A204.1 (cell line): ENCODE data around the gene NOL11.
"Not testable (repeated sequence)": the region's sequence is repeated elsewhere in the genome, so short reads cannot be mapped to it uniquely, and the experiment has no call there.

ENCODE experiments used
- FAIRE-seq: peaks from 2 replicates; lab custom pipeline; 2012; peaks lifted over from hg19 to GRCh38; lab: Jason Lieb, UNC

NOL11 gene

GRCh38 chr17:67711916-67712315 lies 5.8 kb upstream of the NOL11 start:
- FAIRE-seq, result no peak

- no peak for FAIRE-seq
Observed at GRCh38 chr17:67712375-67712774, 5.4 kb upstream of the NOL11 start.

DNA sequence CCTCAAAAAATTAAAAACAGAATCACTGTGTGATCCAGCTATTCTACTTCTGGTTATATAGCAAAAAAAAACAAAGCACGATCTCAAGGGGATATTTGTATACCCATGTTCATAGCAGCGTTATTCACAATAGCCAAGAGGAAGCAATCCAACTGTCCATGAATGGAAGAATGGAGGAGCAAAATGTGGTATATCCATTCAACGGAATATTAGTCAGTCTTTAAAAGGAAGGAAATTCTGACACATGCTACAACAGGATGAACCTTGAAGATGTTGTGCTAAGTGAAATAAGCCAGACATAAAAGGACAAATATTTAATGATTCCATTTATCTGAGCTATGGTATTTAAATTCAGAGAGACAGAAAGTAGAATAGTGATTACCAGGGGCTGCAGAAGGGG lies 4.6 kb upstream of the NOL11 start:
- no peak for FAIRE-seq

DNA sequence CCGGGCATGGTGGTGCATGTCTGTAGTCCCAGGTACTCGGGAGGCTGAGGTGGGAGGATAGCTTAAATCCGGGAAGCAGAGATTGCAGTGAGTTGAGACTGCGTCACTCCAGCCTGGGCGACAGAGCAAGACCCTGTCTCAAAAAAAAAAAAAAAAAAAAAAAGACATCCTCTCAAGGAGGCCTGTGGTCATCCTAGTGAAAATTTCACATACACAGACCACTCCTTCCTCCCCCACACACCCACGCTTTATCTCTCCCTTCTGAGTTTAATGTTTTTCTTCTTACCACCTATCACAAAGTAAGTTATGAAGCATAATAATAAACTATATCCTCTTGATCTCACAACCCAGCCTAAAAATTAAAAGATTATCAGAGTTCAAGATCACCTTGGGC lies 1.3 kb upstream of the NOL11 start:
- FAIRE-seq, result no peak

DNA sequence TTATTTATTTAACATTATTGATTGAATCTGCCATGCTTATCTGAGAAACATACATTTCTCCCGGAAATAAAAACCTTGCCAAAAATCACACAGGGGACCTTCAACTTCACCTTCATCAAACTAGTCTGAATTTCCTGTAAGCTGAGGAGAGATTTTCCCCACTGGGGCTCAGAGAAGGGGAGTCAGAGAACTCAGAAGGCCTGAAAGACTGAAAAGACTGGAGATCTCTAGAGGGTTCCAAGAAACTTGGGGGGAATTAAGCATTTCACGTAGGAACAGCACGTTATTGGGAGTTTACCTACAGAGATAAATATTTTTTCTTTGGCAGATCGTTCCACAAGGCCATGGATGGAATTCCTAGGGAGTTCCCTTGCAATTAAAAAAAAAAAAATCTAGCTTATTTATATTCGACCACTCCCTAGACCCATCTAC lies 528 bp upstream of the NOL11 start:
- no peak for FAIRE-seq

- no peak for FAIRE-seq
Observed at GRCh38 chr17:67718325-67718941, 697 bp downstream of the NOL11 start.

- FAIRE-seq, result no peak
Observed at GRCh38 chr17:67725373-67725791, 7.6 kb downstream of the NOL11 start.

DNA sequence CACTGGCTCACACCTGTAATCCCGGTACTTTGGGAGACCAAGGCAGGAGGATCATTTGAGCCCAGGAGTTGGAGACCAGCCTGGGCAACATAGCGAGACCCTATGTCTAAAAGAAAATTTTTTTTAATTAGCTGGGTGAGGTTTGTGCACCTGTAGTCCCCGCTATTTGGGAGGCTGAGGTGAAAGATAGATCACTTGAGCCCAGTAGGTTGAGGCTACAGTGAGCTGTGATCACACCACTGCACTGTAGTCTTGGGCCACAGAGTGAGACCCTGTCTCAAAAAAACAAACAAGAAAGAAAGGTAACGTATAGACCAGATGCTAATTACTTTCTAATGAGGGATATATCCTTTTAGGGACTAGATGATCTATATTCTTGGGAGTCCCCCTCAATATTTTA lies 8.1 kb downstream of the NOL11 start:
- FAIRE-seq, result no peak

DNA sequence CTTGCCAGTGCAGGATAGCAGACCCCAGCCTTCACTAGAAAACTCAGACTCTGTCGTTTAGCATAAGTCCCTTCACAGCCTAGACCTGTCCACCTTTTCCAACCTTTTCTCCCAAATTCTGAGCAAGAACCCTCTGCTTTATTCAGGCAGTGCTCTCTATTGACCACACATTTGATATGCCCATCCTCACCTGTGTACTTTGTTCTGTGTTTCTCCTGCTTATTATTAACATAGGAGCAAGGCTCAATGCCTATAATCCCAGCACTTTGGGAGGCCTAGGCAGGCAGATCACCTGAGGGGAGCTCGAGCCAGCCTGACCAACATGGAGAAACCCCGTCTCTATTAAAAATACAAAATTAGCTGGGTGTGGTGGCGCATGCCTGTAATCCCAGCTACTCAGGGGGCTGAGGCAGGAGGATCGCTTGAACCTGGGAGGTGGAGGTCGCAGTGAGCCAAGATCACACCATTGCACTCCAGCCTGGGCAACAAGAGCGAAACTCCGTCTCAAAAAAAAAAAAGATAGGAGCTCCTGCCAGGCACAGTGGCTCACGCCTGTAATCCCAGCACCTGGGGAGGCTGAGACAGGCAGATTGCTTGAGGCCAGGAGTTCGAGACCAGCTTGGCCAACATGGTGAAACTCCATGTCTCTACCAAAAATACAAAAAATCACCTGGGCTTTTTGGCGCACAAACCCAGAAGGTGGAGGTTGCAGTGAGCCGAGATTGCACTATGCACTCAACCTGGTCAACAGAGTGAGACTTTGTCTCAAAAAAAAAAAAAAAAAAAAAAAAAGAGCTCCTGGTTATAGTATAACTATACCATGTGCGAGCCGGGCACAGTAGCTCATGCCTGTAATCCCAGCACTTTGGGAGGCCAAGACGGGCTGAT lies 9.7 kb downstream of the NOL11 start:
- FAIRE-seq, result not testable (repeated sequence)

DNA sequence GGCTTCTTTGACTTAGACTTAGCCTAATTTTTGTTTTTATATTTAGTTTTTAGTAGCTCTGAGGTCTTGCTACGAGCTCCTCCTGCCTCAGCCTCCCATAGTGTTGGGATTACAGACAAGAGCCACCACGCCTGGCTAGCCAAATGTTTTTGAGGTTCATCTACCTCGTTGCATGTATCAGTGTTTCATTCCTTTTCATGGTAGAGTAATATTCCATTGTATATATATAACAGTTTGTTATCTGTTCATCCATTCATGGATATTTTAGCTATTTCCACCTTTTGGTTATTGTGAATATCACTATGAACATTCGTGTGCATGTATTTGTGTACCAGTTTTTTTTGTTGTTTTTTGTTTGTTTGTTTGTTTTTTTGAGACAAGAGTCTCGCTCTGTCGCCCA lies 12.2 kb downstream of the NOL11 start:
- FAIRE-seq, result no peak

GRCh38 chr17:67730731-67731130 lies 13.0 kb downstream of the NOL11 start:
- no peak for FAIRE-seq

- no peak for FAIRE-seq
Observed at GRCh38 chr17:67733449-67733848, 15.7 kb downstream of the NOL11 start.

DNA sequence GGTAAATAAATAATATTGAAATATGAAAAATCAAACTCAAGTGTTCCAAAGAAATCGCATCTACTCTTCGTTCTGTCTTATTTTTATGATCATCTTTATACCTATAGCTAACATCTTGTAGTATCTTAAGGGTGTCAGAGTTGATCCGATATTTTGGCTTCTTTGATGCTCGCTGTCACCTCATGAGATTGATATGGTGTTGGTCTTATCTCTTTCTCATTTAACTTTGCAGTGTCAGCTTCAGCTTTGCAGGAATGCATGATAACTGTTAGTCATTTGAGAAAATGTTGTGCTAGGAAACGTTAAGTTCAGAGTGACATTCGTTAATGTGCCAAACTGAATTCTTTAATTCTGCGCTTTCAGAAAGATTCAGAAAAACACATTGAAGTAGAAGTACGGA lies 19.4 kb downstream of the NOL11 start:
- no peak for FAIRE-seq

GRCh38 chr17:67742025-67742424 lies 24.3 kb downstream of the NOL11 start:
- no peak for FAIRE-seq

GRCh38 chr17:67746704-67747571 lies 29.2 kb downstream of the NOL11 start:
- no peak for FAIRE-seq

GRCh38 chr17:67747681-67748235 lies 30.0 kb downstream of the NOL11 start:
- FAIRE-seq, result no peak

GRCh38 chr17:67750067-67750466 lies 32.3 kb downstream of the NOL11 start:
- no peak for FAIRE-seq

- FAIRE-seq, result no peak
Observed at GRCh38 chr17:67751101-67752074, 33.7 kb downstream of the NOL11 start.

DNA sequence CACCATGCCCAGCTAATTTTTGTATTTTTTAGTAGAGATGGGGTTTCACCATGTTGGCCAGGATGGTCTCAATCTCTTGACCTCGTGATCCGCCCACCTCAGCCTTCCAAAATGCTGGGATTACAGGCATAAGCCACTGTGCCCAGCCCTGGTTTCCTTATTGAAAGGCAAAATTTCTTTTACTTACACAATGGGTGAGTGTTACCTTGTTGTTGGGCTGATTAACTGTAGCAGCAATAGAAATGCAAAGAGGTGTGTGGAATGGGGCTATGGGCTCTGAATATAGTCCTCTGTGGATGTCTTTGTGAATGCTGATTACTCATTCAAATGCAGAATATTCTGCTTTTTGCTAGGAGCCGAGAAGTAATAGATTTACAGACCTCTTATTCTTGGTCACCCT lies 34.4 kb downstream of the NOL11 start:
- not testable (repeated sequence) for FAIRE-seq

GRCh38 chr17:67753026-67753425 lies 35.3 kb downstream of the NOL11 start:
- no peak for FAIRE-seq

GRCh38 chr17:67754001-67754400 lies 36.3 kb downstream of the NOL11 start:
- FAIRE-seq, result no peak
